Liver (tissue), 9 donors: ENCODE results near the gene ATG2B. TPM values are rescaled to one million over a fixed set of nuclear protein-coding genes. Genes with fewer than 3 reads are reported as not detected.
A peak's percentile ranks its signal among the peaks of the same experiment; 100 is the strongest.

Experiments
- DNase-seq: peaks from one replicate; pipeline ENCODE4 v3.0.0-alpha.2; 2017; ENCODE audit warnings: low spot score
- H3K27ac ChIP-seq, 2 donors: one replicate each; pipeline ENCODE4 v1.7.0; 2013; ENCODE audit warnings: inconsistent platforms in 2 of 2, low read length in 2 of 2, control low read depth in 1 of 2, low read depth in 1 of 2, mild to moderate bottlenecking in 1 of 2
- H3K27me3 ChIP-seq, 4 donors: one replicate each; pipeline versions ENCODE4 v1.6.1 to v1.7.0; 2013; ENCODE audit warnings: low read length in 3 of 4, inconsistent platforms in 1 of 4, mild to moderate bottlenecking in 1 of 4, moderate library complexity in 1 of 4; ENCODE audit not compliant: control insufficient read depth in 4 of 4, insufficient read depth in 4 of 4
- H3K36me3 ChIP-seq, 4 donors: one replicate each; pipeline versions ENCODE4 v1.6.1 to v1.7.0; 2013; ENCODE audit warnings: low read length in 3 of 4, mild to moderate bottlenecking in 3 of 4, low read depth in 1 of 4, moderate library complexity in 1 of 4; ENCODE audit not compliant: control insufficient read depth in 4 of 4, insufficient read depth in 3 of 4
- H3K4me1 ChIP-seq, 4 donors: one replicate each; pipeline versions ENCODE4 v1.6.1 to v1.7.0; 2013; ENCODE audit warnings: low read length in 3 of 4, mild to moderate bottlenecking in 3 of 4, moderate library complexity in 1 of 4; ENCODE audit not compliant: control insufficient read depth in 4 of 4, insufficient read depth in 4 of 4
- H3K4me3 ChIP-seq, 3 donors: one replicate each; pipeline versions ENCODE4 v1.6.1 to v1.7.0; 2013; ENCODE audit warnings: low read length in 3 of 3, control low read depth in 1 of 3, low read depth in 1 of 3, mild to moderate bottlenecking in 1 of 3
- H3K9ac ChIP-seq, 2 donors: one replicate each; pipeline ENCODE4 v1.7.0; 2013; ENCODE audit warnings: low read length in 2 of 2, mild to moderate bottlenecking in 2 of 2, moderate library complexity in 2 of 2, control low read depth in 1 of 2, low read depth in 1 of 2
- H3K9me3 ChIP-seq, 4 donors: one replicate each; pipeline versions ENCODE4 v1.6.1 to v1.7.0; 2013; ENCODE audit warnings: low read length in 3 of 4; ENCODE audit not compliant: control insufficient read depth in 4 of 4
- EGR1 ChIP-seq, 2 donors: IDR thresholded peaks; 2 replicates each; pipeline ENCODE4 v1.6.1; 2016 to 2018; ENCODE audit warnings: antibody characterized with exemption in 2 of 2, low read depth in 2 of 2
- FOXA1 ChIP-seq: IDR thresholded peaks from 2 replicates; pipeline ENCODE4 v1.6.1; 2016; ENCODE audit warnings: antibody characterized with exemption
- FOXA2 ChIP-seq: IDR thresholded peaks from 2 replicates; pipeline ENCODE4 v1.6.1; 2016; ENCODE audit warnings: antibody characterized with exemption
- GABPA ChIP-seq, 2 donors: IDR thresholded peaks in 1 of 2; conservative IDR thresholded peaks in 1 of 2; 2 replicates each; pipeline ENCODE4 v1.6.1; 2016; ENCODE audit warnings: antibody characterized with exemption in 2 of 2, mild to moderate bottlenecking in 1 of 2, moderate library complexity in 1 of 2
- HNF4A ChIP-seq, 2 donors: conservative IDR thresholded peaks; 2 replicates each; pipeline ENCODE4 v1.6.1; 2016; ENCODE audit warnings: antibody characterized with exemption in 2 of 2, mild to moderate bottlenecking in 2 of 2
- HNF4G ChIP-seq: IDR thresholded peaks from 2 replicates; pipeline ENCODE4 v1.6.1; 2016; ENCODE audit warnings: antibody characterized with exemption
- JUND ChIP-seq, 2 donors: IDR thresholded peaks; 2 replicates each; pipeline ENCODE4 v1.6.1; 2016; ENCODE audit warnings: antibody characterized with exemption in 2 of 2
- NR2F2 ChIP-seq: IDR thresholded peaks from 2 replicates; pipeline ENCODE4 v1.6.1; 2016; ENCODE audit warnings: antibody characterized with exemption
- RAD21 ChIP-seq, 2 donors: IDR thresholded peaks; 2 replicates each; pipeline ENCODE4 v1.6.1; 2016; ENCODE audit warnings: antibody characterized with exemption in 2 of 2, mild to moderate bottlenecking in 2 of 2
- RXRA ChIP-seq, 2 donors: IDR thresholded peaks; 2 replicates each; pipeline ENCODE4 v1.6.1; 2017 to 2018; ENCODE audit warnings: antibody characterized with exemption in 2 of 2, mild to moderate bottlenecking in 1 of 2
- SP1 ChIP-seq: IDR thresholded peaks from 2 replicates; pipeline ENCODE4 v1.6.1; 2018; ENCODE audit warnings: antibody characterized with exemption, mild to moderate bottlenecking
- TAF1 ChIP-seq: conservative IDR thresholded peaks from 2 replicates; pipeline ENCODE4 v1.6.1; 2016; ENCODE audit warnings: antibody characterized with exemption, mild to moderate bottlenecking
- YY1 ChIP-seq: IDR thresholded peaks from 2 replicates; pipeline ENCODE4 v1.6.1; 2016; ENCODE audit warnings: antibody characterized with exemption, mild to moderate bottlenecking
- WGBS: extraction: QIAGEN DNeasy Blood & Tissue Kit; methylation state at CpG from one replicate; pipeline ENCODE4 v1.1.7; 2013; 5-methylcytosine and 5-hydroxymethylcytosine counted together
- polyA plus RNA-seq, 2 donors: library from polyadenylated mRNA; stranded (reverse) in 1 of 2; unstranded in 1 of 2; fragments of 200-250 nt in 1 of 2; fragments of >200 nt in 1 of 2; fragmentation: Nextera tagmentation in 1 of 2; extraction: Ambion mirVana in 1 of 2; gene quantifications; one replicate each; pipeline versions ENCODE4 v1.2.1 to v1.2.3, GENCODE V29; 2013 to 2015
- total RNA-seq, 2 donors: library from RNA; depleted of rRNA; stranded (reverse); fragments of >200 nt; gene quantifications; one replicate each; pipeline ENCODE4 v1.2.3, GENCODE V29; 2014
- TF ChIP-seq, protein P1 (sequence below): IDR thresholded peaks from 2 replicates; pipeline ENCODE4 v1.6.1; 2016; ENCODE audit warnings: antibody characterized with exemption
- TF ChIP-seq, protein P2 (sequence below): IDR thresholded peaks from 2 replicates; pipeline ENCODE4 v1.6.1; 2016; ENCODE audit warnings: antibody characterized with exemption
- TF ChIP-seq, protein P3 (sequence below): IDR thresholded peaks from 2 replicates; pipeline ENCODE4 v1.6.1; 2016; ENCODE audit warnings: antibody characterized with exemption, mild to moderate bottlenecking
- donor health status: healthy.
- donor health status: healthy.
- donor health status: healthy.
- donor health status: healthy.
- donor health status: healthy.

Gene ATG2B
- total and polyA plus RNA-seq, 4 donors: 4.7 to 36.0 (median 20.5) TPM

DNA sequence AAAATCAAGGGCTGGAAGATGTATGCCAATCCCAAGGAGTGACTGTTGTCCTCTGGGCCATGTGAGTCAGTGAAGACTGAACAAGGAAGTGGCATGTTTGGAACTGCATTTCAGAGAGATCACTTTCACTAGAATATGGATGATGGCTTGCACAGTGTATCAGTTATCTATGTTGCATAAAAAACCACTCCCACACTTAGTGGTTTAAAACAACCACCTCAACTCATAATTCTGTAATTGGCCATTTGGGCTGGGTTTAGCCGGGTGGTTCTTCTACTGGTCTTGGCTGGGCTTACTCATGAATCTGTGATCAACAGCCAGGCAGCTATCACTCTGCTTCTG, 91.7 kb downstream of the ATG2B start:
- 92% methylated on average over 1 of the region's 1 CpG for WGBS
- Histone ChIP-seq H3K4me1 (peaks cover 0 to 18% (median 12%) of the 10 kb centered on the region in 4 donors), H3K9ac (no peak overlapping the region), H3K9me3 (no peaks in the 10 kb centered on the region), H3K4me3 (no peak overlapping the region), H3K36me3 (no peaks in the 10 kb centered on the region), H3K27ac (no peak overlapping the region), H3K27me3 (no peaks in the 10 kb centered on the region)
- TF ChIP-seq HNF4A (conservative IDR thresholded peaks at IDR 0.05): no peak
- TF ChIP-seq EGR1 (IDR thresholded peaks at IDR 0.05; ENCODE audit: low read depth in 2 of 2): no peak
- no peak for TF ChIP-seq YY1
- no peak for TF ChIP-seq FOXA2
- TF ChIP-seq HNF4G: no peak
- TF ChIP-seq GABPA (IDR thresholded peaks at IDR 0.05 in 1 of 2, conservative IDR thresholded peaks at IDR 0.05 in 1 of 2): no peak
- DNase-seq: no peak

DNA sequence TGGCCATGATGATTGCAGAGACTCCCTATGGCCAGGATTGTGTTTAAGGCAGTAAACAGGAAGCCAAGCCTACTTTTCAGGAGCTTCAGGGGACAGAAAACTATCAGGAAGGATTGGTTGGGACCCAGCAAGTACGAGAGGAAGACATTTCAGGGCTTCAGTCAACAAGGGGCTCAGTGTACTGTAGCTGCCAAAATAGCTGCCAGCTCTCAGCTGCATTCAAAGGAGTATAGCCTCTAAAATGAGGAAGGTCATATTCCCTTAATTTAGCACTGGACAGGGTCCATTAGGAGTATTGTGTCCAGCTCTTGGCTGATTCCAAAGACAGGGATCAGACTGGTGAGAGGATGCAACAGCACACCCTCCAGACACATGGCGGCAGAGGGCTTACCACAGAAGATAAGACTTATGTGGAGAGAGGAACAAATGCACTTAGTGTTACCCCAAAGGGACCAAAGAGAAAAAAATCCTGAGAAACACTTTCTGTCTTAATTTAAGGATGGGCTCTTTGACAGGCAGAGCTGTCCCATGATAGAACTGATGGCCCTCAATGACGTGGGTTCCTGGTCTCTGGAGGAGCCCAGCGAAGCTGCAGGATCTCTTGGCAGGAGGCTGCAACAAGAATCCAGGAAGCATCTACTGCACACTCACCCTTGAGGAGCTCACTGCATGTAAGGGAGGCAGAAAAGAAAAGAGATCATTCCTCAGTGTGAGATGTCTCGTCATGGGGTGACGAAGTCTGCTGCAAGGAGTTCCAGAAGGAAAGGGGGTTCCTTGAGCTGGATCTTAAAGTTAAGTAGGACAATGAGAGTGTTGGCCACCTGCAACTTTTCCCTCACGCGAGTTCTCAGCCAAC, 92.3 kb downstream of the ATG2B start:
- H3K36me3 ChIP-seq: no peaks in the 10 kb centered on the region
- no peak overlapping the region for H3K9ac ChIP-seq
- peak; percentile 19 for DNase-seq
- H3K4me3 ChIP-seq: no peak overlapping the region
- H3K9me3 ChIP-seq: no peaks in the 10 kb centered on the region
- H3K27ac ChIP-seq: no peak overlapping the region
- TF ChIP-seq, protein P1, sequence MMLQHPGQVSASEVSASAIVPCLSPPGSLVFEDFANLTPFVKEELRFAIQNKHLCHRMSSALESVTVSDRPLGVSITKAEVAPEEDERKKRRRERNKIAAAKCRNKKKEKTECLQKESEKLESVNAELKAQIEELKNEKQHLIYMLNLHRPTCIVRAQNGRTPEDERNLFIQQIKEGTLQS: no peak
- TF ChIP-seq RXRA (IDR thresholded peaks at IDR 0.05): no peak
- TF ChIP-seq, protein P2, sequence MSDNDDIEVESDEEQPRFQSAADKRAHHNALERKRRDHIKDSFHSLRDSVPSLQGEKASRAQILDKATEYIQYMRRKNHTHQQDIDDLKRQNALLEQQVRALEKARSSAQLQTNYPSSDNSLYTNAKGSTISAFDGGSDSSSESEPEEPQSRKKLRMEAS: no peak
- no peak for TF ChIP-seq JUND (IDR thresholded peaks at IDR 0.05)
- no peak for TF ChIP-seq EGR1 (IDR thresholded peaks at IDR 0.05; ENCODE audit: low read depth in 2 of 2)
- TF ChIP-seq SP1: no peak
- no peak for TF ChIP-seq FOXA1
- no peak for TF ChIP-seq RAD21 (IDR thresholded peaks at IDR 0.05)
- no peak for TF ChIP-seq FOXA2
- no peak for TF ChIP-seq NR2F2
- TF ChIP-seq, protein P3, sequence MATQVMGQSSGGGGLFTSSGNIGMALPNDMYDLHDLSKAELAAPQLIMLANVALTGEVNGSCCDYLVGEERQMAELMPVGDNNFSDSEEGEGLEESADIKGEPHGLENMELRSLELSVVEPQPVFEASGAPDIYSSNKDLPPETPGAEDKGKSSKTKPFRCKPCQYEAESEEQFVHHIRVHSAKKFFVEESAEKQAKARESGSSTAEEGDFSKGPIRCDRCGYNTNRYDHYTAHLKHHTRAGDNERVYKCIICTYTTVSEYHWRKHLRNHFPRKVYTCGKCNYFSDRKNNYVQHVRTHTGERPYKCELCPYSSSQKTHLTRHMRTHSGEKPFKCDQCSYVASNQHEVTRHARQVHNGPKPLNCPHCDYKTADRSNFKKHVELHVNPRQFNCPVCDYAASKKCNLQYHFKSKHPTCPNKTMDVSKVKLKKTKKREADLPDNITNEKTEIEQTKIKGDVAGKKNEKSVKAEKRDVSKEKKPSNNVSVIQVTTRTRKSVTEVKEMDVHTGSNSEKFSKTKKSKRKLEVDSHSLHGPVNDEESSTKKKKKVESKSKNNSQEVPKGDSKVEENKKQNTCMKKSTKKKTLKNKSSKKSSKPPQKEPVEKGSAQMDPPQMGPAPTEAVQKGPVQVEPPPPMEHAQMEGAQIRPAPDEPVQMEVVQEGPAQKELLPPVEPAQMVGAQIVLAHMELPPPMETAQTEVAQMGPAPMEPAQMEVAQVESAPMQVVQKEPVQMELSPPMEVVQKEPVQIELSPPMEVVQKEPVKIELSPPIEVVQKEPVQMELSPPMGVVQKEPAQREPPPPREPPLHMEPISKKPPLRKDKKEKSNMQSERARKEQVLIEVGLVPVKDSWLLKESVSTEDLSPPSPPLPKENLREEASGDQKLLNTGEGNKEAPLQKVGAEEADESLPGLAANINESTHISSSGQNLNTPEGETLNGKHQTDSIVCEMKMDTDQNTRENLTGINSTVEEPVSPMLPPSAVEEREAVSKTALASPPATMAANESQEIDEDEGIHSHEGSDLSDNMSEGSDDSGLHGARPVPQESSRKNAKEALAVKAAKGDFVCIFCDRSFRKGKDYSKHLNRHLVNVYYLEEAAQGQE: no peak
- TF ChIP-seq TAF1: no peak
- TF ChIP-seq YY1: no peak
- H3K4me1 ChIP-seq: peaks cover 0 to 18% (median 10%) of the 10 kb centered on the region in 4 donors
- 93% methylated on average over 8 of the region's 8 CpGs for WGBS
- H3K27me3 ChIP-seq: no peaks in the 10 kb centered on the region
